ENCODE measurements around the gene MCHR1.

DNA sequence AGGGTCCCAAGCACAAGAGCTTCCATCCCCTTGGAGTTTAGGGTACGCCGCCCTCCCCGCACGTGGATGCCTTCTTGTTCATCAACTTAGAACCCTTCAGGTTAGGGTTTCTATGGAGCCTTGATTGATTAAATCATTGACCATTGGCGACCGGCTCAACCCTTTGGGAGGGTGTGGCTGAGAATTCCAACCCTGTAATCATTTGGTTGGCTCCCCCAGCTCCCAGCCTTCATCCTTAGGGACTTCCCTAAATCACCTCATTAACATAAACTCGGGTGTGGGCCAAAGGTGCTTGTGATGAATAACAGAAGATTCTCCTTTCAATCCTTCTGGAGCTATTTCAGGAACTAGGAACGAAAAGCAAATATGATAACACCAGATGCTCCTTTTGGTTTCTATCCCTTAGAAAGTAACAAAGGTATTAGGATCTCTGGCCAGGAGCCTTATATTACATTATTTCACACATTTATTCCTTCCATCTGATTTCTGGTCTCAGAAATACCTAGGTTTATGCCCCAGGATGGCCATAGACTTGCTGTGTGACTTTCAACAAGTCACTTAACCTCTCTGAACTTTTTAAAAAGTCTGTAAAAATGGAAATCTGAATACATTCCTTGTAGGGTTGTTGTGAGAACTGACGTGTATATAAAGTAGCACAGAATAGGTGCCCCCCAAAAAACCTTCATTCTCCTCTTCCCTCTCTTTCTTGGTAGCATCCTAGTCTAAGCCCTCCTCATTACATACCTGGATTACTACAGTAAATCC, 26.8 kb downstream of the MCHR1 start:
- no peak for TF ChIP-seq POLR2A (IDR thresholded peaks at IDR 0.05)
- TF ChIP-seq, protein P1, sequence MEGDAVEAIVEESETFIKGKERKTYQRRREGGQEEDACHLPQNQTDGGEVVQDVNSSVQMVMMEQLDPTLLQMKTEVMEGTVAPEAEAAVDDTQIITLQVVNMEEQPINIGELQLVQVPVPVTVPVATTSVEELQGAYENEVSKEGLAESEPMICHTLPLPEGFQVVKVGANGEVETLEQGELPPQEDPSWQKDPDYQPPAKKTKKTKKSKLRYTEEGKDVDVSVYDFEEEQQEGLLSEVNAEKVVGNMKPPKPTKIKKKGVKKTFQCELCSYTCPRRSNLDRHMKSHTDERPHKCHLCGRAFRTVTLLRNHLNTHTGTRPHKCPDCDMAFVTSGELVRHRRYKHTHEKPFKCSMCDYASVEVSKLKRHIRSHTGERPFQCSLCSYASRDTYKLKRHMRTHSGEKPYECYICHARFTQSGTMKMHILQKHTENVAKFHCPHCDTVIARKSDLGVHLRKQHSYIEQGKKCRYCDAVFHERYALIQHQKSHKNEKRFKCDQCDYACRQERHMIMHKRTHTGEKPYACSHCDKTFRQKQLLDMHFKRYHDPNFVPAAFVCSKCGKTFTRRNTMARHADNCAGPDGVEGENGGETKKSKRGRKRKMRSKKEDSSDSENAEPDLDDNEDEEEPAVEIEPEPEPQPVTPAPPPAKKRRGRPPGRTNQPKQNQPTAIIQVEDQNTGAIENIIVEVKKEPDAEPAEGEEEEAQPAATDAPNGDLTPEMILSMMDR (IDR thresholded peaks at IDR 0.05), result no peak
